GM18870 (cell line): Measurements from ENCODE around the gene CLEC4C.

Experiments used
- ATAC-seq: cut with Tn5 transposase; IDR thresholded peaks from one replicate; pipeline ENCODE4 v1.9.1; 2021; ENCODE audit warnings: moderate library complexity; ENCODE audit not compliant: unreplicated experiment

The CLEC4C gene

DNA sequence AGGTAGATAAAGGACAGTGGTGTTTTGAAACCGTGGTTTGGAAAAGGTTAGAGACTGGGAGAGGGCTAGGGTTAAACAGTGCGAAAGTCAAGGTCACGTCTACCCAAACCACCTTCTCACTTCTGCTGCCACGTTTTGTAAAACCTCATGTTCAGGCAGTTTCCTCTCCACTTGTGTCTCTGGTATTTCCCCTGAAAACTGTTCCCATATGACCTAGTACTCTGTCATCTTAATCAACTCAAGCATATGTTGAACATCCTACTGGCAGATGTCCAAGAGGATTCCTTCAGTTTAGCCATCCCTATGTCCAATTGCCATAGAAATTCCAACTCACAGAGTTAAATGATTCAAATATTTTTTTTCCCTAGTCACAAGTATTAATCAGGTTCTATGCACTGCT lies 17.4 kb downstream of the CLEC4C start:
- no peak for ATAC-seq

GRCh38 chr12:7723926-7724325 lies 23.2 kb downstream of the CLEC4C start:
- no peak for ATAC-seq

- no peak for ATAC-seq
Observed at GRCh38 chr12:7719946-7720730, 27.0 kb downstream of the CLEC4C start.

- no peak for ATAC-seq
Observed at GRCh38 chr12:7716381-7716780, 30.8 kb downstream of the CLEC4C start.

GRCh38 chr12:7712841-7713442 lies 34.2 kb downstream of the CLEC4C start:
- ATAC-seq = no peak

GRCh38 chr12:7711133-7711532 lies 36.0 kb downstream of the CLEC4C start, which contains the start of gene DPPA3:
DPPA3 (plus strand) TSS chr12:7711433; CDS start chr12:7711571, 138 bp downstream.
- ATAC-seq = no peak

DNA sequence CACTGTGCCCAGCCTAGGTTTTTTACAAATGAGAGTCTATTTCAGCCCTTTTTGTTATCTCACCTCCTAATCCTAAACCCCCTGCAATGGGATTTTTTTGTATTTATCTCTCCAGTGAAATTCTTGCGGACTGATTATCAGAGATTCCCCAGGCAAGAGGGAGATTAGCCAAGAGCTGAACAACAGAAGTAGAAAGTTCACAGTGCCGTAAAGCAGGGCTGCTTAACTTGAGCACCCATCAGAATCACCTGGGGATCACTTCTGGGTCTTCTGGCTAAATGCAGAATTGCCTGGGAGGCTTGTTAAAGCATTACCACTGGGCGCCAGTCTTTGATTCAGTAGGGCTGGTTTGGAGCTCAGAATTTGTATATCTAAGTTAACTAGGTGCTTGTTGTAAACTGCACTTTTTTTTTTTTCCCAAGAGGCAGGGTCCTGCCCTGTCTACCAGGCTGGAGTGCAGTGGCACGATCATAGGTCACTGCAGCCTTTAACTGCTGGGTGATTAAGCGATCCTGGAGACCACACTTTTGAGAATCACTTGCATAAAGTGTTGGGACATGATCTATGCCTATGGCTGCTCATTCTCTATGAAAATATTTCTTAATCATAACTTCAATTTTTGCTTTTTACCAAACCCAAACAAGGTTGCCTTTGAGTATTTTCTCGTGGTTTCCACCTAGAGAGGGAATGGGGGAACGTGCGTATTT lies 37.1 kb downstream of the CLEC4C start:
- ATAC-seq = no peak

- ATAC-seq = no peak
Observed at GRCh38 chr12:7705846-7706245, 41.3 kb downstream of the CLEC4C start.

DNA sequence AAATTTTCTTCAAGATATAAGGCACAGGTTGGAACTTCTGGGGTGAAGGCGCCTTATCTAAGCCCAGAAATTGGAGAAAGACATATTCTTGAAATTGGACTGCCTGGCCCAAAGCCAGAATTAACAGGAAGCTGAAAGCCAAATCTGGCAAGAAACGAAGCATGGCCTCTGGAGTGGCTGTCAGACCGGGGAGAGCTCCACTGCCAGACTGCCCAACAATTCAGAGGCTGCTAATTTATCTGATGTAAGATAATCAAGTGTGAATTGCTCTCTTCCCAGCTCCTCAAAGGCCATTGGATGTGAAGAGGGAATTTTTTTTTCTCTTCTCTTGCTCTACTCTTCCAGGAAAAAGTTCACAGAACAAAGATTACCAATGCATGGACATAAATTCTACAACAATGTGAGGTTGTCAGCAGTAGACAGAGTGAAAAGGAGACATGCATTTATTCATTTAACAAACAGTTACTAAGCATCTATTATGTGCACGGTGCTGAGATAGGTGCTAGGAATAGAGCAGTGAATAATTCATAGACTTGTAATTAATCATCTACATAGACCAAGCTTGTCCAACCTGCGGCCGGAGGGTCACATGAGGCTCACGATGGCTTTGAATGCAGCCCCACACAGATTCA lies 51.5 kb downstream of the CLEC4C start, which contains the start of gene GDF3:
GDF3 (minus strand) TSS at position 210 of the 632 bp plus-strand sequence; CDS start at position 163, 47 bp downstream.
- ATAC-seq = no peak

DNA sequence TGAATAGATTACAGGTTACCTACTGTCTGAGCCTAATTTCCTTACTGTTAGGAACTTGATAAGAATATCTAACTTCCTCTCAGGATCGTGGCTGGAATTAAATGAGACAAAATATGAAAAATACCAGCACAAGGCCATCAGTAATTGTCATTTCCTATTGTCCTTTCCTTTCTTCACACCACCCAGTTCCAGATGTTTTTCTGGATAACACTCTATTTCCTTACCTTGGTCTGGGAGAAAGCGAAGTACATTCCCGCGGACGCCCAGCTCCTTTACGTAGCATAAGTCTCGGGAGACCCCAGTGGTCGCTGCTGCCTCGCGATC lies 52.0 kb downstream of the CLEC4C start:
- no peak for ATAC-seq

DNA sequence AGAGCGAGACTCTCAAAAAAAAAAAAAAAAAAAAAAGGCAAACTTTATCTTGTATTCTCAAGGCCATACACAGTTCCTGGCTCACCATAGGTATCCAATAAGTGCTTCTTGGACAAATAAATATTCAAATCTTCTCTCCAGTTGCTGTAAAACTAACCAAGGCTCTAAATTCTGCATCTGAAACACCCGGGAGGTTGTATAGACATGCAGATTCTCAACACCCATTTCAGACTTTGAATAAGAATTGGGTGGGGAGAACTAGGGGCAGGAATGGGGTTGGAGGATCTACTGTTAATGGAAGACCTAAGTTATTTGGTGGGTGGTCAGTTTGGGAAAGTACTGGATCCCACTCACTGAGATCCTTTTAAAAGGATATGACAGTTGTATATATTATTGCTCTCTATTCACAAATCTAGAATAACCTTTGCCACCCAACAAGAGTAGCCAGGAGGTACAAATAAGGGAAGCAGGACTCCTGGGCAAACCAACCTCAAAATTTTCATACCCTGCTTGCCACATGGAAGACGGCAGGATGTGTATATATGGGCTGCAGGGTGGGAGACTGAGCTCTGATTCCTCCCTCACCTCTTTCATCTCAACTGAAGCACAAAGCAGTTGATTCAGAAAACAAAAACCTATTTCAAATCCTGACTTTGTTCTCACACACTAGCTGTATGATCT lies 52.5 kb downstream of the CLEC4C start:
- ATAC-seq = no peak

DNA sequence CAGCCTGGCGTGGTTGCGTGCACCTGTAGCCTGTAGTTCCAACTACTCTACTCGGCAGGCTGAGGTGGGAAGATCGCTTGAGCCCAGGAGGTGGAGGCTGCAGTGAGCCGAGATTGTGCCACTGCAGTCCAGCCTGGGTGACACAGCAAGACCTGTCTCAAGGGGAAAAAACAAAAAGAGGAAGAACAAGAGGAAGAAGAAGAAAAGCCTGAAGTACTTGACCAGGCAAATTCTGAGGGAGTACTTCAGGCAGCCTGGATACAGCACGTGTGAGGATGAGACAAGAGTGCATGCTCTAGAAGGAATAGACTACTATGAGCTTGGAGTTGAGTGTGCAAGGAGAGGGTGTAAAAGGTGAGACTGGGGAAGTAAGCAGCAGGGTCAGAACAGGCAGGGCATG lies 53.4 kb downstream of the CLEC4C start:
- no peak for ATAC-seq

GRCh38 chr12:7681535-7681934 lies 65.6 kb downstream of the CLEC4C start:
- ATAC-seq = no peak
